HG03097 (cell line): ENCODE results near the gene SGCD.

ENCODE experiments used
- ATAC-seq: cut with Tn5 transposase; IDR thresholded peaks from one replicate; pipeline ENCODE4 v1.9.1; 2021; ENCODE audit not compliant: unreplicated experiment, low FRiP score

SGCD gene

DNA sequence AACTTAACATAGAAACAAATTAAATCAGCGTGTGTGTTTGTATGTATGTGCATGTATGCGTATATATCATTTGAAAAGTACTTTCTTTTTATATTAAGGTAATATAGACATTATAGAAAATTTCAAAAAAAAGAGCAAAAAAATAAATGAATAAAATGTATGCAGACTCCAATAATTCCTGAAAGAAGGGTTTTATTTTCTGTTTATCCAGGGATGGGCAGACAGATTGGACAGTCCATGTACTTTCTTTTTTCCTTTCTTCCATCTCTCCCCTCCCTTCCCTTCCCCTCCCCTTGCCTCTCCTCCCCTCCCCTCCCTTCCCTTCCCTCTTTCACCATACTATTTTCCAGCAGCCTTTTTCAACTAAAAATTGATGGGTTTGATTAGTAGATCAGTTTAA is 123.8 kb downstream of the SGCD start:
- ATAC-seq, result no peak

DNA sequence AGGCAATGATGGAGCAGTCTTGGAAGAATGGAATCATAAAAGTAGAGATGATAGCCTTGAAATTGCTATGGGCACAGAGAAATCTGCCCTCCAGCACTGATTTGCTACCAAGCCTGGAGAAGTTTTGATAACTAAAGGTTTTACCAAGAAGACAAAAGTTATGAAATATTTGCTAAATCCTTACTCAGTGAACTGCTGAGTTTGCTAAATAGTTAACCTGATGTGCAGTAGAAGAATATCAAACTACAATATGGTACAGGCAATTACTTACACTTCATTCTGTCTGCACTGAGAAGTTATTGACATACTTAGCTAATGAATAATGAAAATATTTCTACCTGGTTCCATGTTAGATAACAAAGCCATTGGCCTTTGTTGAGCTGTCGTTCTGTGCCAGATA is 124.5 kb downstream of the SGCD start:
- ATAC-seq, result no peak

DNA sequence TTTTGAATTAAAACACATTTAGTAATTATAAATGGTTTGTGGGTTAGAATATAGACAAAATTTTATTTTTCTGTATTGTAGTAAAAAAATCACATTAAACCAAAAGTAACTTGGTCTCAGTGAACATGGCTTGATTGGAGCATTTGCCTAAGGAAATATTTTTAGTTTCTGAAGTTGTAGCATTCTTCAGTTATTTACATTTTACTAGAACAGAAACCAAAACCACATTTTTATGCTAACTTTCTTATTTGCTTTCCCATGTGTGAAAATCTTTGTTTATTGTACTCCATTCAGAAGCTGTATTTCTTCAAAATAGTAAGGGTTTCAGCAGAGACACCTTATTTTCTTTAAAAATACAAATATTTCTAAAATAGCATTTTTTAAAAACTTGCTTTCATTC is 129.9 kb downstream of the SGCD start:
- ATAC-seq, result no peak

DNA sequence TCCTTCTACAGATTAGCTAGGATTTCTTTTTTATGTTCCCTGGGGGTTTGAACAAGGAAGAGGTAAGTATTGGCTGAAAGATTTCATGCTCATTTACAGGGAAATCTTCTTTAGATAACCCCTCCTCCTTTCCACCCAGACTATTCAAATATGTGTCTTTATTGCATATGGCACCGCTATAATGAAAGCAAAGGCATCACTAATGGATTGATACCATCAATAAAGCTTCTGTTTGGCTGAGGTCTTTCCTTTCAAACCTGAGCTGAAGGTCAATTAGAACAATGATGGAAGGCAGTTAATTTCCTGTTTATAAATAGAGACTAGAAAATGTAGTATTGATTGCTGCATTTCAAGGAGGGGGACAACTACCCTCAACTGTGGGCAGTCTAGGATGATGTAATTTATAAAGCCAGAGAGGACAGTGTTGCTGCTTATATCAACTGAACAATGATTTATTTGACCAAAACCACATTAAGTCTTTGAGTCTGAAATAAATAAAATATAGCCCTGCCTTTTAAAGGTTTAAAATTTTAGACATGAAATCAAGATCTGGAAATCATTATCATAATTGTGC is 132.9 kb downstream of the SGCD start:
- no peak for ATAC-seq

DNA sequence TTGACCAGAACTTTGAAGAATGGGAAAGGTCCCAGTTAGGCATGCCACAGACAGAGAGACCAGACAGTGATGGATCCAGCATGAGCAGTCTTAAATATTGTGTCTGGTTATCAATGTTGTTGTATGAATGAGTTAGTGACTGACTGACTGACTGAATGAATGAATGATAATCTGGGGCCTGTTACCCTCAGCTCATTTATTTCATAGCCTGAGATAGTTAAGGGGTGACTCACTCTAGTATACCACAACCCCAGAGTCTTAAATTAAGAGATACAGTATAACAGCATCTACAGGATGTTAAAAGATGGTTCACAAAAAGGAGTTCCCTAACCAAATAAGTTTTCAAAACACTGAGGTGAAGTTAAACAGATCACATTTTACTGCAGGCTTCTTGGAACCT is 133.5 kb downstream of the SGCD start:
- no peak for ATAC-seq

DNA sequence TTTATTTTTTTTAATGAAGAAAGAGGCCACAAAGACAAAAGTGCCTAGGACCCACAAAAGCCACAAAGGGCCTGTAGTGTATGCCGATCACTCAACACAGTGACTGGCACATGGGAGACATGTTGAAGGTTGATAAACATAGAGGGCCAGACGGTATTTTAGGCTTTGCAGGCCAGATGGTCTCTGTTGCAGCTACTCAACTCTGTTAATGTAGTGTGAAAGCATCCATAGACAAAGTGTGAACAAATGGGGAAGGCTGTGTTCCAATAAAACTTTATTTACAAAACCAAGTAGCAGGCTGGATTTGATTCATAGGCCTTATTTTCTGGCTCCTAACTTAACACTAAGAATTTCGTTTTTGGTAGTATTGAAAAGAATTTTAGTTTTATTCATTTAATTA is 139.9 kb downstream of the SGCD start:
- ATAC-seq, result no peak

DNA sequence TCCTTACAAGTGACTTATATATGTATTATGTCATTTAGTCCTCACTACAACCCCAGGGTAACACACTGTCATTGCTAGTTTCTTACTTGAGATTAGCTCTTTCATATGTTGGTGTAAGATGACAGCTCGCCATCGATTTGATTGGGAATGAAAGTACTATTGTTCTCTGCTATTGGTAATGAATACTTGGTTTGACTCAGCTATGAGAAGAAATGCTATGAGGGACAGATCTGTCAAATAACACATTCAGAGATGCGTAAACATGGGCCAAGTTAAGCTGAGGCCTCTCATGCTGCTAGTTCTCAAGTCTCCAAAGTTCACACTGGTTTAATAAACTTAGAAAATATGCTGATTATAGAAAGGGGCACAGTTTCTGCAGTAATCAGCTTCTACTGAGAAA is 142.7 kb downstream of the SGCD start:
- ATAC-seq, result no peak

DNA sequence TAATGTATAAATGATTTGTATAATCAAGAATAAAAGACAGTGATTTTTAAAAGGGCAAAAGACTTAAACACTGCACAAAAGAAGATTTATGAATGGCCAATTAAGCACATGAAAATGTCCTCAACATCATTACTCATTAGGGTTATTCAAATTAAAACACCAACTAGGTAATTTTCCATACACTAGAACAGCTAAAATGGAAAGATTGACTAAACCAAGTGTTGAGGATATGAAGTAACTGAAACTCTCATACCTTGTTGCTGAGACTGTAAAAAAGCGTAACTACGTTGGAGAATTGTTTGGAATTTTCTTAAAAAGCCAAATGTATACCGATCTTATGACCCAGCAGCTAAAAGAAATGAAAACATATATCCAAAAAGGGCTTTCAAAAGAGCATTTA is 144.9 kb downstream of the SGCD start:
- no peak for ATAC-seq

DNA sequence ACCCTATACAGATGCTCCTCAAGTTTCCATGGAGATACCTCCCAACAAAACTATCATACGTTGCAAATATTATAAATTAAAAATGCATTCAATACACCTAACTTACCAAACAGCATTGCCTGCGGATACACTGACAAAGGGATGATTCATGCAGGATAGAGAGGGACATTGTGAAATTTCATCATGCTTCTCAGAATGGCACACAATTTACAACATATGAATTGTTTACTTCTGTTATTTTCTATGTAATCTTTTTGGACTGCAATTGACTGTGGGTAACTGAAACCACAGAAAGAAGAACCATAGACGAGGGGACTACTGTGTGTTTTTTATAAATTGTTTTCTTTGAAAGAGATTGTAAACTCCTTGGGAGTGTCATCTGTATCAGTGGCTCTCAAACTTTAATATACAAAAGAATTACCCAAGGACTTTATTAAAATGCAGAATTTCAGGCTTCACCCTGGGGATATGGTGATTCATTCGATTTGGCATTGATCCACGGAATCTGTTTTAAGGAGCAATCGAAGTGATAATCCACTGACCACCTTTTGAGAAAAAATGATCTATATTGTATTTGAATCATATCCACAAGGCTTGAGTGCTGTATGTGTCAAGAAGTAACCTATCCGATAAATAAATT is 146.4 kb downstream of the SGCD start:
- ATAC-seq, result no peak

DNA sequence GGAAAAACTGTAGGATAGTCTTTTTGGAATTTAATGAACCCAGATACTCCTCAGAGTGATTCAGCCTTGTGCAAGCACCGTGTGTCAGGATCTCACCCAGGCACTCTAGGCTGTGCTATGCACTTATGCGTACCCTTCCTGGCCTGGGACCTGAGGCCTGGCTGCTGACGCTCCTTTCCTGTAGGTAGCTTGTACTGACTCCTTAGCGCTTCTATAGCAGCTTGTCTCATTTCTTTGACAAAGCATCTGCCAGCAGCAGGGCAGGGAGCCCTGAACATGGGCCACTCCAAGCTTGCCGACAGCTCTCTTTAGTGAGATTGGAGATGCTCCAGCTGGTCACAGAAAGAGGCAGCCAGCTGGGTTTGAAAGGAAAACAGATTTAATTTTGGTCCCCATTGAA is 147.3 kb downstream of the SGCD start:
- ATAC-seq, result no peak

DNA sequence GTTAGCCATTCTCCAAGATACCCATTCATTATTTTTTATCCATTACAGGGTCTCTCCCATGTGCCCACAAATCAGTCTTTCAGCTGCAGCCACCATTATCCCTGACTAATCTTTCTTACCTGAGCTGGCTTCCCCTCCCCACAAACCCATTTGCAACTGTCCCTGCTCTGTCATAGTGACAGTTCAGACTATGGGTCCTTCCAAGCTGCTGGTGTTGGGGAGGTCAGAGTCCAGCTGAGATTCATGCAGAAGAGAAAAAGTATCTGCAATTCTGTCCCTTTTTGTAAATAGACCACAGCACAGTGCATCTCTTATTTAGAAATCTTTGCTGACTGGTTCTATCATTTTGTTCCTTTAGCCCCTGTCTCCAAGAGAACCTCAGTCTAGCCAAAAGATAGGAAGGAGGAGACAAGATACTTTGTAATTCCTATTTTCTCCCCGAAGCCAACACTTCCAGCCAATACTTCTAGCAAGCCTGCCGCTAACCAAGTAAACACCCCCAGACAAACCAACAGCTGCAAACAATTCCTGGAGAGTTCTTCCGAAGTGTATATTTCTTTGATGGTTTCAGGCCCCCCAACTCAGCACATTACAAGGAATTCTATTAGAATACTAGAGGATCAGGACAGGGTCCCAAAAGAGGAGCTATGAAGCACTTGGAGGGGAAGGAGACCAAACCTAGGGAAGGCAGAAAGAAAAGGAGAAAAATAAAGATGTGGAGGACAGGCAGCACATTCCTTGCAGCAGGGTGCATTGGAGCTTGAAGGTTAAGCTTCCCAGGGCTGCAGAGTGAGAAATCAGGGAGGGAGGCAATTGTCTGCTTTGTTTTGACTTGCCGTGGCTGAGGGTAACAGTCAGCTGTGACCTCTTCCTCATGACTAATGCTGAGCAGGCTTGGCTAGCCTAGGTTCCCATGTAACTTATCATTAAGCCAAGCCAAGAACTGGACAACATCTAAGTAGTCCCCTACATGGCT is 148.5 kb downstream of the SGCD start:
- no peak for ATAC-seq

DNA sequence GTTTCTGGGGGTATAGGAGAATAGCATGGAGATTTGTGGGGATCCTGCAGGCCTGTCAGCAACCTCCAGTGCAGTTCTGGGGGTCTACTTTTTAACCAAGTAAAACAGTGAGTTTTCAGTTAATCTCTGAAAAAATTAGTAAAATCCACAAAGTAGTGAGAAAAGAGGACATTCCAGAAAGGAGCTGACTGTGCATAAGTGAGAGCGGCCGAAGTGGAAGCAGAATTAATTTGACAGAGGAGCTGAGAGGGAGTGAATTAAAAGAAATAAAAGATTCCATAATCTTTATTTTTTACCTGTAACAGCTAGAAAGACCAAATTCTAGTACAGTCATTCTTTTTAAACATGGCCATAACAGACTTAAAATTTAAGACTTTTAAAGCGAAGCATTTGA is 149.2 kb downstream of the SGCD start:
- no peak for ATAC-seq

DNA sequence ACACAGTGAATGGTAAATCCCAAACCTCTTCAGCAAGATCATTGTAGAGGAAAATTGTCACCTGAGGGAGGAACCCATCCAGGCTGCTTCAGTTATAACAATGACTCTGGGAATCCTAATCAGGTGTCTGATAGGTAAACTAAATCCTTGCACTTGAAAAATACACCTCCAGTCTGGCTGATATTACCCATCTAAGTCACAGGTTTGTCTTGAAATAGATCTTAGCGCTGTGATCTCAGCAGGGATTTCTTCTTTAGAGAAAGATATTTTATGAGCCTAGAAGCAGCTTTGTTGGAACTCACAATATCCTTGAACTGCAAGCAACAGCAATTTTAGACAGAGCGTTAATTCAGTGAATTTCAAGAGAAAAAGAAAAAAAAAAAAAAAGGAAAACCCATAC is 149.7 kb downstream of the SGCD start:
- ATAC-seq, result no peak

DNA sequence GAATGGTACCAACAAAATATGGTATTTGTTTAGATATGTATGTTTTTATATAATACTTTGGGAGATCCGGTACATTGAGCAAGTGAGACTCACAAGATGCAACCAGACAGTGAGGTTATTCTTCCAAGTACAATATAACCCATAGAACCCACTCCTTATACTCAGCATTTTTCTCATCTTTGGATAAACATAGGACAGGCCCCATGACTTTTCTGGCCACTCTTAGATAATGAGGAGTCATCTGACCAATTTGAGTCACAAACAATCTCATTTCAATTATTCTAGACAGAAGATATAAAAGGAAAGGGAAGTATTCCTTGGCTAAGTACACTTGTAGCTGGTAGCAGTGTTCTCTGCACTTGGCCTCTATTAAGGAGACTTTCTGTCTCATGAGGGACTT is 150.2 kb downstream of the SGCD start:
- no peak for ATAC-seq

DNA sequence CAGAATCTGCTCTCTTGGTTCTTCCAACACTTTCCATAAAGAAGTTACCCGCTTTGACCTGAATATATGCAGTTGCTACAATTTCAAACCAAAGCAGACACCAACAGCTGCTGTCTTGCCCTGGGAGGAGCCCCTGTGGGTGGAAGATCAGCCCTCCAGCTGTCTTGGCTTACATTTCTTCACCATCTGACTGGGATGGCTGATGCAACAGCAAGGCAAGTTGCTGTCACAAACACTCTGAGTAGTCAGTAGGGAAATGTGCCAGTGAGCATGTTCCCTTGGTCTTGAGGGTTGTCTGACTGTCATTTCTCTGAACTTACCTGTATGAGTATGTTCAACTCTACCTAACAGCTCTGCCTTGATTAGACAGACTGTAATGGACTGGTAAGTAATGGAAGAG is 152.9 kb downstream of the SGCD start:
- no peak for ATAC-seq

DNA sequence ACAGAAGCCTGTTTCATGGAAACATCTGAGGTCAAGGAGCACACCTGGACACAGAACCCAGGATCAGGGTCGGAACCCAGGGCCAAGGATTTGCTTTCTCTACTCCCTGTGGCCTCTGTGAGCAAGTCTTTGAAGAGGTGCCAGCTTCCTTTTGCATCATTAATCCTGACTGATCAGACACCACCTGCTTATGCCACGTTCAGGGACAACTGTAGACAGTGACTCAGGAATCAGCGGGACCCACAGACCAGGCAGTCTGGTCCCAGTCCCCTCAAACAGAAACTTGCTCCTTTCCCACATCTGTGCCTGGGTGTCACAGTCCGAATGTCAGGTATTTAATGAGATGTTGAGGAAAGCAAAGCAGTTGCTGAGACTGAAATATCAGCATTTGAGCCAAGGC is 154.8 kb downstream of the SGCD start:
- no peak for ATAC-seq

DNA sequence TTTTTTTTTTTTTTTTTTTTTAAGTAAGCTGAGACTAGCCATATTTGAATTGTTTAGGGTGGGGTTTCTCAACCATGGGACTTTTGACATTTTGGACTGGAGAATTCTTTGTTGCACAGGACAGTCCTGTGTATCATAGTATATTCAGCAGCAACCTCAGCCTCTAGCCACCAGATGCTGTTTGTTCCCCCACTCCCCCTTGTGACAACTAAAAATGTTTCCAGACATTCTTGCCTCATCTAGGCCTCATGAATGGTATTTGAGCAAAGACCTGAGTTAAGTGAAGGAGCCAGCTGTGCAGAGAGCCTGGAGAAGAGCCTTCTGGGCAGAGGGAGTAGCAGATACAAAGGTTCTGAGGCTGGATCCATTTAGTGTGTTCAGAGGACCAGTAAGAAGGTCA is 155.9 kb downstream of the SGCD start:
- no peak for ATAC-seq

DNA sequence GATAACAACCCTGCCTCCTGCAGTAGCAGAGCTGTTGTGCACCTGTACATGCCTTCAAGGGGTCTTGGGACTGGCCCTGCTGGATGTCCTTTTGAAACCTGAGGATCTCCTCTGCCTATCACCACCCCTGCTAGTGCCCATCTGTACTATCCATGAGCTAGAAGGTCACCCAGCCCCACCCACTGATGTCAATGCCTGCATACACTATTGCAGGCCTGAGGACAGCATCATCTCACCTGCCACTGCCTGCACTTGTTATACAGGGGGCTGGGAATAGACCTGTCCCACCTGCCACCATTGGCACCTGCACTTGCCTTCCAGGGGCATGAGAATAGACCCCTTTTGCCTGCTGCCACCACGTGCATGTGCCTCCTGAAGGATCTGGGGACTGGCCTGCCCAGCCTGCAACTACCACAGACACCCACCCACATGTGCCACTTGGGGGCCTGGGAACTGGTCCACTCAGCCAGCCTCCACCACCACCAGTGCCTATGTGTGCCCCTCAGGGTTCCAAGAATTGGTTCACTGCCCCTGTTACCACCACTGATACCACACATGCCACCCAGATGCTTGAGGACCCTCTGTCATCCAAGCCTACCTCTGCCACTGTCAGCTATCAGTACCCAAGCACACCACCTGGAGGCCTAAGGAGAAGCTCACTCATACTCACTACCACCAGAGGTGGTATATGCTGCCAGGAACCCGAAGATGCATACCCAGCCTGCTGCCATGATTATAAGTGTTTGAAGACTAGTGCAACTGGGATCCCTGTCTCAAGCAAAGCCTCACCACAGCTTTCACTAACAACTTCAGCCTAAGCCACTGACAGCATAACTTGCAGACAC is 159.7 kb downstream of the SGCD start:
- no peak for ATAC-seq

DNA sequence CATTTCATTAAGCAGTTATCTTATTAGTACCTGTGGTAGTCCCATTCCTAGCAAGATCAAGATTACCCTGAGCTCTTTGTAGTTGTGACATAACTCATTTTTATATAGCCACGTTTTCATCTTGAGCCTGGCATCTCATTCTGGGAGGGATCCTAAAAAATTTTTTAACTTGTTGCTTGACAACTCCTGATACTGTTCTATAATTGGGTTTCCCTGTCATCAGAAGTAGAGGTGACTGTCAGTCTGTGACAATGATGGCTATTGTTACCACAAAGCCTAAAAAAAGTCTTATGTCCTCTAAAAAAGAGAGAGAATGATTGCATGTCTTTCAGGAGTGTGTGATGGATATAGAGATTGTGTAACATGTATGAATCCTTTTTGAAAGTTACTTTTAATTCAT is 164.8 kb downstream of the SGCD start:
- no peak for ATAC-seq

DNA sequence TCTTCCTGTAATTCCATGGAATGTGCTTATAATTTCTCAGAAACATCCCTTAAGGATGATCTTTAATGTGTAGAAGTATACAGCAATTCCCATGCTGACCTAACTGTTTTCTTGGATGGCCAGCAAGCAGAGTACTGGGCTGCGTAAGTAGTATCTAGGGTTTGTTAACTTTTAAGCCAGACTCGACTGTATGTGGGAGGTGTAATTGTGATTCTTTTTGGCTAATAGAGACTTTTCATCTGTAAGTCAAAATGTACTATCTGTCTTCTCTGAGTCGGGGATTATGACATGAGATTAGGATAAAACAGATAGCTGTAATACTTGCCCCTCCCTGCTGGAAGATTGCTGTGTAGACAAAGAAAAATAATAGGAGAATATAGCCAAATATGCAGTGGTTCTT is 169.3 kb downstream of the SGCD start:
- ATAC-seq, result no peak

DNA sequence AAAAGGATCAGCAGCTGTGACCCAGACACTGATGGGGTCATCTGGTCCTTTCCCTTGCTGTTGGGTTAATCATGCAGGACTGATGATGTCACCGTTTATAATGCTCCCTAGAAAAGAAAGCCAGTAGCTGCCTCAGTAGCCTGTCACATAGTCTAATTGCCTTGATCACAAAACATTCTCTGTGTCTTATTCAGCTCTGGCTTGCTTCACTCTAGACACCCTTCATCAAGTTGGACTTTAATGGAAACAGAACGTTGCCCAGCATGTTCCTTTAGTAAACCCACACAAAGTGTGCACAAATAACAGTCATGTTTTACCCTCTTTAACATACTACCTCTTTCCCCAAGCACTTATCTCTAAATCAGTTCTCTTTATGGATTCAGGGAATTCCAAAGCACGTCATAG is 170.8 kb downstream of the SGCD start:
- no peak for ATAC-seq
